ENCODE measurements around the gene GALNT15. TPM values are rescaled to one million over a fixed set of nuclear protein-coding genes. Genes with fewer than 3 reads are reported as not detected.
A peak's percentile ranks its signal among the peaks of the same experiment; 100 is the strongest.

GALNT15 gene
- total and polyA plus RNA-seq, 11 donors: 0.96 to 81.1 (median 5.5) TPM

DNA sequence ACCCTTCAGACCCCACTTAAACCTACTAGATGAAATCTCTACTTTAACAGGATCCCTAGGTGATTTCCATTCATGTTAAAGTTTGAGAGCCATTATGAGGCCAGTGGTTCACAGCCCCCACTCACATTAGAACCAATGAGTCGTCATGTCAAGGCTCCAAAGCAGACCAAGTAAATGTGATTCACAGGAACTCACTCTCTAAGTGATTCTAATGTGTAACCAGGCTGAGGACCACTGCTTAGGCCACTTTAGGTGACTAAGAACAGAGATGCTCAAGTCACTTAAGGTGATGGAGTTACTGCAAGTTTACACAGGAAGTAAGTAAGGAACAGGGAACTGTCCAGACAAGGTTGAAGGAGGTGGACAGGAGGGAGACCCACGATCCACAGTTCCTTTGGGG, 7.7 kb downstream of the GALNT15 start:
- H3K9me3 ChIP-seq: no peaks in the 10 kb centered on the region
- WGBS, 4 donors: 73 to 91% (median 86%) methylated on average over 2 of the region's 2 CpGs
- no peaks in the 10 kb centered on the region for H3K36me3 ChIP-seq
- H3K27me3 ChIP-seq: no peaks in the 10 kb centered on the region
- intact Hi-C loops (cut with DNase I): no loop called here
- H3K4me3 ChIP-seq: no peak overlapping the region
- TF ChIP-seq POLR2A (IDR thresholded peaks at IDR 0.05): no peak
- TF ChIP-seq, protein P1, sequence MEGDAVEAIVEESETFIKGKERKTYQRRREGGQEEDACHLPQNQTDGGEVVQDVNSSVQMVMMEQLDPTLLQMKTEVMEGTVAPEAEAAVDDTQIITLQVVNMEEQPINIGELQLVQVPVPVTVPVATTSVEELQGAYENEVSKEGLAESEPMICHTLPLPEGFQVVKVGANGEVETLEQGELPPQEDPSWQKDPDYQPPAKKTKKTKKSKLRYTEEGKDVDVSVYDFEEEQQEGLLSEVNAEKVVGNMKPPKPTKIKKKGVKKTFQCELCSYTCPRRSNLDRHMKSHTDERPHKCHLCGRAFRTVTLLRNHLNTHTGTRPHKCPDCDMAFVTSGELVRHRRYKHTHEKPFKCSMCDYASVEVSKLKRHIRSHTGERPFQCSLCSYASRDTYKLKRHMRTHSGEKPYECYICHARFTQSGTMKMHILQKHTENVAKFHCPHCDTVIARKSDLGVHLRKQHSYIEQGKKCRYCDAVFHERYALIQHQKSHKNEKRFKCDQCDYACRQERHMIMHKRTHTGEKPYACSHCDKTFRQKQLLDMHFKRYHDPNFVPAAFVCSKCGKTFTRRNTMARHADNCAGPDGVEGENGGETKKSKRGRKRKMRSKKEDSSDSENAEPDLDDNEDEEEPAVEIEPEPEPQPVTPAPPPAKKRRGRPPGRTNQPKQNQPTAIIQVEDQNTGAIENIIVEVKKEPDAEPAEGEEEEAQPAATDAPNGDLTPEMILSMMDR (IDR thresholded peaks at IDR 0.05): no peak
- H3K4me1 ChIP-seq: peaks cover 0 to 20% (median 10%) of the 10 kb centered on the region in 12 donors
- DNase-seq (no peak), ATAC-seq (no peak)
- H3K27ac ChIP-seq: no peak overlapping the region

DNA sequence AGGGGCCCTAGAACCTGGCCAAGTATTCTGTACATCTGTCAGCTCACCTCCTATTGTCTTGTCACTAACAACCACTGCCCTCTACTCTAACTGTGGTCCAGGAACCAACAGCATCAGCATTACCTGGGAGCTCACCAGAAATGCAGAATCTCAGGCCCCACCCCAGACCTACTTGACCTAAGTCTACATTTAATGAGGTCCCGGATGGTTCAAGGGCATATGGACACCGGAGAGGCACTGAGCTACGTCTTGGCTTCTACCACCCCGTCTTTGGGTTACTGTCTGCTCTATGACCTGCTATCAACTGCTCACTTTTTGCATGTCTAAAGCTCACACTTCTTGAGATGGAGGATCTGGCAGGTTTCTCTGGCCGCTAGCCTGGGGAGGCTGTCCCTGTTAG, 8.1 kb downstream of the GALNT15 start:
- H3K4me3 ChIP-seq: no peak overlapping the region
- H3K36me3 ChIP-seq: no peaks in the 10 kb centered on the region
- H3K9me3 ChIP-seq: no peaks in the 10 kb centered on the region
- intact Hi-C loops (cut with DNase I): no loop called here
- H3K27ac ChIP-seq: no peak overlapping the region
- ATAC-seq: no peak
- peaks cover 0 to 17% (median 10%) of the 10 kb centered on the region in 12 donors for H3K4me1 ChIP-seq
- no peaks in the 10 kb centered on the region for H3K27me3 ChIP-seq
- TF ChIP-seq, protein P1 (IDR thresholded peaks at IDR 0.05): no peak
- no peak for TF ChIP-seq POLR2A (IDR thresholded peaks at IDR 0.05)
- no peak for DNase-seq
- 83 to 96% (median 92%) methylated on average over 5 of the region's 5 CpGs for WGBS, 4 donors

DNA sequence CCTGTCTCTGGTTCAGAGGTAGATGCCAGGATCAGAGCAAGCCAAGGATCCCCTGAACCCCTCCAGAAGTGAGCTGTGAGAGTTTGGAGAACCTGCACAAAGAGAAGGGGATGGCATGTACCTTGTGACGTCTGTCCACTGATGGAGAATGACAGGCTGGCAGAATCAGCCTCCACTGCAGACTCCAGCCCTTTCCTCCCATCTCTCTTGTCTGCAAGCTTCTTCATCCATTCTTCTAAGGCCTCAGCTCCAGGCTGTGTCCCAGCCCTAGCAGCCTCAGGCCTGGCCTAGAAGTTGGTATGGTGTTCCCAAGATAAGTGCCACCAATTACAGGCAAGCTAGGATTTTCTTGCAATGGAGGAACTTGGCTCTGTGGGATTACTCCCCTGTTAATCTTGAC, 8.6 kb downstream of the GALNT15 start:
- peaks cover 0 to 13% (median 6%) of the 10 kb centered on the region in 12 donors for H3K4me1 ChIP-seq
- intact Hi-C loops (cut with DNase I): no loop called here
- H3K9me3 ChIP-seq: no peaks in the 10 kb centered on the region
- peak overlapping the region in 1 of 12 donors; percentile 13 for H3K27ac ChIP-seq
- no peak overlapping the region for H3K4me3 ChIP-seq
- no peak for DNase-seq
- ATAC-seq: no peak
- TF ChIP-seq, protein P1 (IDR thresholded peaks at IDR 0.05): no peak
- TF ChIP-seq POLR2A (IDR thresholded peaks at IDR 0.05): no peak
- 78 to 100% (median 94%) methylated on average over 1 of the region's 1 CpG for whole genome bisulfite sequencing, 4 donors
- H3K27me3 ChIP-seq: no peaks in the 10 kb centered on the region
- H3K36me3 ChIP-seq: no peaks in the 10 kb centered on the region

DNA sequence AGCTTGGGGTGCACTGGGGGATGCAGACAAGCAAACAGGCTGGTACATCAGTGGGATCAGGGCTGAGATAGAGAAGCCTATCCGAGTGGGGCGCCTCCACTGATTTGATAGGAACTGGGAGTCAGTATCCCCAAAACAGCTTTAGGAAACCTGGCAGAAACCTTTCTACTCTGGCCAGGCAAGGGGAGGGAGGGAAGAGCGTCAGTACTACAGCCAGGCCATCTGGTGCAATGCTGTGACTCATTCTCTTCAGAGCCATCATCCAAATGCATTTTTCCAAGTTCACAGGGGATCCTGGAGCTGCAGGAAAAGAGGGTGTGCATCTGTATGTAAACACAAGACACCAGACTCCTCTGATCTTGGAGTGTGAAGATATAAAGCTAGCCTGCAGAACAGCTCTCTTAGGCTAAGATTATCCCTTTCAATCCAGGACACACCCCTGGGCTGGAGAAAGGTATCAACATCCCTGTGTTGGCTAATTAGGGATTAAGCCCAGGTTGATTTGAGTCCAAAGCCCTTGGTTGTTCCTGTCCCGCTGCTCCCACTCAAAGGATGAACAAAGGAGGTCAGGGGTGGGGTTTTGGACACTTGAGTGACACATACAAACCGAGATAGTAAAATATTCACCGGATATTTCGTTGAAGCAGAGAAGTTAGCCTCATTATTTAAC, 9.3 kb downstream of the GALNT15 start:
- DNase-seq (no peak), ATAC-seq (peak; percentile 59 to 76 (median 65))
- H3K27ac ChIP-seq: peak overlapping the region in 1 of 12 donors; percentile 13
- H3K4me3 ChIP-seq: no peak overlapping the region
- TF ChIP-seq POLR2A (IDR thresholded peaks at IDR 0.05): no peak
- TF ChIP-seq, protein P1 (IDR thresholded peaks at IDR 0.05): no peak
- H3K9me3 ChIP-seq: no peaks in the 10 kb centered on the region
- WGBS, 4 donors: 70 to 88% (median 81%) methylated on average over 5 to 7 of the region's 7 CpGs
- H3K36me3 ChIP-seq: no peaks in the 10 kb centered on the region
- no peaks in the 10 kb centered on the region for H3K27me3 ChIP-seq
- intact Hi-C loops (cut with DNase I): no loop called here
- H3K4me1 ChIP-seq: peaks cover 0 to 6% (median under 1%) of the 10 kb centered on the region in 12 donors

Data from heart left ventricle (tissue), 16 donors.